A549 (cell line): ENCODE data around the gene USP36.
"Not testable (repeated sequence)": the region's sequence is repeated elsewhere in the genome, so short reads cannot be mapped to it uniquely, and the experiment has no call there.

Experiments used
- BHLHE40 ChIP-seq: IDR thresholded peaks from 2 replicates; pipeline ENCODE4 v1.6.1; 2012; ENCODE audit warnings: low read depth, low read length, inconsistent platforms
- CEBPB ChIP-seq, 2 experiments: fragments of >200 bp in 1 of 2; sonication (Bioruptor Twin) in 1 of 2; formaldehyde crosslinking in 1 of 2; IDR thresholded peaks; 2 replicates each; pipeline ENCODE4 v1.6.1; 2012 to 2016
- CHD2 ChIP-seq: fragments of 150-350 bp; IDR thresholded peaks from 2 replicates; pipeline ENCODE4 v1.6.1; 2014; ENCODE audit warnings: low read length; ENCODE audit not compliant: partially characterized antibody
- CTCF ChIP-seq: fragments of >200 bp; sonication (Bioruptor Twin); formaldehyde crosslinking; IDR thresholded peaks from 3 replicates; pipeline ENCODE4 v1.5.1; 2016
- EP300 ChIP-seq, 2 experiments: fragments of >200 bp; sonication (Bioruptor Twin); formaldehyde crosslinking; IDR thresholded peaks; 2 replicates in 1 of 2; 3 replicates in 1 of 2; pipeline ENCODE4 v1.6.1; 2016 to 2017
- FOSB ChIP-seq: fragments of 250-450 bp; sonication (Bioruptor Pico); IDR thresholded peaks from 2 replicates; pipeline ENCODE4 v1.5.0; 2020; ENCODE audit warnings: mild to moderate bottlenecking, moderate library complexity
- FOXS1 ChIP-seq: fragments of 250-450 bp; sonication (Bioruptor Pico); IDR thresholded peaks from 2 replicates; pipeline ENCODE4 v1.5.0; 2020; ENCODE audit warnings: mild to moderate bottlenecking, moderate library complexity
- KDM1A ChIP-seq: fragments of 200-600 bp; sonication (generic); IDR thresholded peaks from 2 replicates; pipeline ENCODE4 v1.6.1; 2016; ENCODE audit warnings: low read depth, mild to moderate bottlenecking
- PHF8 ChIP-seq: fragments of 200-600 bp; sonication (generic); IDR thresholded peaks from 2 replicates; pipeline ENCODE4 v1.6.1; 2016; ENCODE audit warnings: low read depth, mild to moderate bottlenecking, antibody characterized with exemption, moderate library complexity, borderline replicate concordance
- POLR2A ChIP-seq: IDR thresholded peaks from 2 replicates; pipeline ENCODE4 v1.6.1; 2012; ENCODE audit warnings: mild to moderate bottlenecking, low read length
- RAD21 ChIP-seq, 2 experiments: fragments of >200 bp in 1 of 2; sonication (Bioruptor Twin) in 1 of 2; formaldehyde crosslinking in 1 of 2; IDR thresholded peaks in 1 of 2; conservative IDR thresholded peaks in 1 of 2; 2 replicates in 1 of 2; 3 replicates in 1 of 2; pipeline ENCODE4 v1.6.1; 2012 to 2018; ENCODE audit warnings: inconsistent platforms in 1 of 2
- RFX5 ChIP-seq: fragments of 450-650 bp; IDR thresholded peaks from 2 replicates; pipeline ENCODE4 v1.7.1; 2014; ENCODE audit warnings: antibody characterized with exemption, mild to moderate bottlenecking, moderate library complexity
- SMC3 ChIP-seq: fragments of >200 bp; sonication (Bioruptor Twin); formaldehyde crosslinking; IDR thresholded peaks from 3 replicates; pipeline ENCODE4 v1.6.1; 2018; ENCODE audit warnings: inconsistent platforms
- SREBF2 ChIP-seq: fragments of 450-650 bp; IDR thresholded peaks from 2 replicates; pipeline ENCODE4 v1.6.1; 2014; ENCODE audit warnings: mild to moderate bottlenecking, moderate library complexity

GRCh38 chr17:78890096-78890495, 49.5 kb upstream of the USP36 start:
- TF ChIP-seq CHD2; CTCF; SREBF2; KDM1A; SMC3; PHF8; CEBPB (IDR thresholded peaks at IDR 0.05); RFX5; FOSB (CRISPR knock-in tag); RAD21 (conservative IDR thresholded peaks at IDR 0.05 in 1 of 2, IDR thresholded peaks at IDR 0.05 in 1 of 2); BHLHE40; EP300 (IDR thresholded peaks at IDR 0.05); FOXS1; POLR2A: not testable (repeated sequence)
